Thymus (tissue), 11 donors: ENCODE data around the gene ANKIB1. TPM values are rescaled to one million over a fixed set of nuclear protein-coding genes. Genes with fewer than 3 reads are reported as not detected.
"Not testable (repeated sequence)": the region's sequence is repeated elsewhere in the genome, so short reads cannot be mapped to it uniquely, and the experiment has no call there.

Experiments used
- DNase-seq, 9 donors: peaks; one replicate each; pipeline ENCODE4 v3.0.0-alpha.2; 2013; ENCODE audit warnings: low spot score in 9 of 9, low read depth in 6 of 9, missing footprints in 1 of 9
- H3K27ac ChIP-seq, 2 donors: one replicate each; pipeline ENCODE4 v1.5.1; 2013; ENCODE audit warnings: control low read depth in 1 of 2, low read depth in 1 of 2, low read length in 1 of 2, mild to moderate bottlenecking in 1 of 2, moderate library complexity in 1 of 2
- H3K27me3 ChIP-seq, 2 donors: one replicate each; pipeline ENCODE4 v1.5.1; 2013; ENCODE audit warnings: low read length in 1 of 2; ENCODE audit not compliant: control insufficient read depth in 2 of 2, insufficient read depth in 1 of 2
- H3K36me3 ChIP-seq, 2 donors: one replicate each; pipeline ENCODE4 v1.5.1; 2013; ENCODE audit warnings: low read length in 1 of 2, mild to moderate bottlenecking in 1 of 2, moderate library complexity in 1 of 2; ENCODE audit not compliant: control insufficient read depth in 2 of 2, insufficient read depth in 2 of 2
- H3K4me1 ChIP-seq, 2 donors: one replicate each; pipeline ENCODE4 v1.5.1; 2013; ENCODE audit warnings: low read length in 2 of 2; ENCODE audit not compliant: control insufficient read depth in 2 of 2, insufficient read depth in 2 of 2
- H3K4me3 ChIP-seq, 2 donors: one replicate each; pipeline ENCODE4 v1.5.1; 2013; ENCODE audit warnings: low read length in 2 of 2, control low read depth in 1 of 2, mild to moderate bottlenecking in 1 of 2
- H3K9me3 ChIP-seq, 2 donors: one replicate each; pipeline ENCODE4 v1.5.1; 2013; ENCODE audit warnings: low read length in 1 of 2, mild to moderate bottlenecking in 1 of 2; ENCODE audit not compliant: control insufficient read depth in 2 of 2, insufficient read depth in 1 of 2
- WGBS: extraction: QIAGEN DNeasy Blood & Tissue Kit; methylation state at CpG from one replicate; pipeline ENCODE4 v1.1.7; 2013; 5-methylcytosine and 5-hydroxymethylcytosine counted together
- polyA plus RNA-seq: library from polyadenylated mRNA; stranded (reverse); fragments of 200-250 nt; gene quantifications from one replicate; pipeline ENCODE4 v1.2.3, GENCODE V29; 2013
- total RNA-seq: library from RNA; stranded (reverse); fragments of 120-200 nt; gene quantifications from one replicate; pipeline ENCODE4 v1.2.4, GENCODE V29; 2013
- donor health status: healthy.

Gene ANKIB1
- total and polyA plus RNA-seq, 2 donors: 27.0 to 36.5 TPM

DNA sequence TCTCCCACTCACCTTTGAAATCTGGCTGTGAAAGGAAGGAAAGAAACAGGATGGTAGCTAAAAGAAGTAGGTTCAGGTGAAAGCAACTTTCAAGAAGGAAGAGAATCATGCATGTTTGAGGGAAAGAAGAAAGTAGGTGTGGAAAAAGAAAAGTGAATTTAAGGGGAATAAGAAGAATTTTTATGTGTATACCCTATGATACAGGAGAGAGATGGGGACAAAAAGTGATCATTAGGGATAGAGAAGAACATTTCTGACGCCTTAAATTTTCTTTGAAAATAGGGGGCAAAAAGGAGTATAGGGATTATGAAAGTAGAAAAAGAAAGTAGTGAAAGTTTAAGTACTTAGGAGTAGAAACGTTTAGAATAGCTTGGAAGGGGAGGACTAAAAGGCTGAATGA lies 15.2 kb upstream of the ANKIB1 start:
- WGBS: 97% methylated on average over 2 of the region's 2 CpGs
- H3K36me3 ChIP-seq: peaks cover 15 to 51% of the 10 kb centered on the region in 2 donors
- no peak for DNase-seq
- H3K27me3 ChIP-seq: no peaks in the 10 kb centered on the region
- H3K9me3 ChIP-seq: no peaks in the 10 kb centered on the region
- H3K4me1 ChIP-seq: no peaks in the 10 kb centered on the region
- no peak overlapping the region for H3K27ac ChIP-seq
- no peak overlapping the region for H3K4me3 ChIP-seq

DNA sequence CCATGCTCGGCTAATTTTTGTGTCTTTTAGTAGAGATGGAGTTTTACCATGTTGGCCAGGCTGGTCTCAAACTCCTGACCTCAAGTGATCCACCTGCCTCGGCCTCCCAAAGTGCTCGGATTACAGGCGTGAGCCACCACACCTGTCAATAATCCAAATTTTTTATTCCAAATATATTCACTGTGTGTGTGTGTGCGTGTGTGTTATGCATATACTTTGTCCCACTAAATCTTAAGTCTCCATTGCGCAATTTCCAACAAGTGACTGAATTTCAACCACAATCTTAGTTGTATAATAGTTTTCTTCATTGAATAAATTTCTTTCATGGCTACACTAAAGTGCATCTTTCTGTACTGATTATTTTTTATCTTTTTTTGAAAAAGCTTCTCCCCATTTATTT lies 2.8 kb upstream of the ANKIB1 start:
- no peaks in the 10 kb centered on the region for H3K9me3 ChIP-seq
- H3K27me3 ChIP-seq: no peaks in the 10 kb centered on the region
- DNase-seq: no peak
- no peak overlapping the region for H3K4me3 ChIP-seq
- peaks cover 2 to 27% of the 10 kb centered on the region in 2 donors for H3K36me3 ChIP-seq
- H3K4me1 ChIP-seq: peaks cover 7% of the 10 kb centered on the region in 2 donors
- WGBS: 97% methylated on average over 6 of the region's 6 CpGs
- no peak overlapping the region for H3K27ac ChIP-seq

DNA sequence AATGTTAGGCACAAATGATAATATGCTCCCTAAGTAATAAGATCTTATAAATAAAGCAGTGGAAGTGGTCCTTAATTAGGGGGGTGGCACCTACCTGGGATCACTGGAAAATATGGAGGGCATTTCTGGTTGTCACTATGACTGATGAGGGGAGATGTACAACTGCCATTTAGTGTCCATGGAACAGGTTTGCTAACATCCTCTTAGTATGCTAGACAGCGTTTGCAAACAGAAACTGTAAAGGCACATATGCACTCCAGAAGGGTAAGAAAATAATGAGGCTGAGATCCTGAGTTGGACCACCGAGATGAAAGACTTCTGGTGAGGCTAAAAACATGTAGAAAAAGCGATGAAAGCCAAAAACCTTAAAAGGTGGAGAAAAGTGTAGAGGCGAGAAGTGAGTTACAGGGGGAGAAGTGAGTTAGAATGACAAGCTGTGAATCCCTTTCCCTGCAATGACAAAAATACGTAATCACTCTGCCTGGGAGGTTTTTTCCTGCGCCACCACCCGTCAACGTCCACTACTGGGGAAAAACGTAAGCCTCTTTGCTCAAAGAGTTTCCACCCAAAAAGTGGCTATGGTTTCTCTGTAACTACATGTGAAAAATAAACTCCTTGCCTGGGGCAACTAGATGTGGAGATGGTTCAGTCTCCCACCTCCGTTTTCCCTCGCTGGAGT lies 827 bp upstream of the ANKIB1 start:
- H3K27ac ChIP-seq: peak overlapping the region; percentile 89 to 95
- no peaks in the 10 kb centered on the region for H3K27me3 ChIP-seq
- peak in 7 of 9 donors; percentile 3 to 42 (median 9) for DNase-seq
- H3K4me1 ChIP-seq: peaks cover 7 to 9% of the 10 kb centered on the region in 2 donors
- 2% methylated on average over 11 of the region's 11 CpGs for WGBS
- peak overlapping the region; percentile 86 to 94 for H3K4me3 ChIP-seq
- peaks cover 0 to 12% of the 10 kb centered on the region in 2 donors for H3K36me3 ChIP-seq
- H3K9me3 ChIP-seq: no peaks in the 10 kb centered on the region

DNA sequence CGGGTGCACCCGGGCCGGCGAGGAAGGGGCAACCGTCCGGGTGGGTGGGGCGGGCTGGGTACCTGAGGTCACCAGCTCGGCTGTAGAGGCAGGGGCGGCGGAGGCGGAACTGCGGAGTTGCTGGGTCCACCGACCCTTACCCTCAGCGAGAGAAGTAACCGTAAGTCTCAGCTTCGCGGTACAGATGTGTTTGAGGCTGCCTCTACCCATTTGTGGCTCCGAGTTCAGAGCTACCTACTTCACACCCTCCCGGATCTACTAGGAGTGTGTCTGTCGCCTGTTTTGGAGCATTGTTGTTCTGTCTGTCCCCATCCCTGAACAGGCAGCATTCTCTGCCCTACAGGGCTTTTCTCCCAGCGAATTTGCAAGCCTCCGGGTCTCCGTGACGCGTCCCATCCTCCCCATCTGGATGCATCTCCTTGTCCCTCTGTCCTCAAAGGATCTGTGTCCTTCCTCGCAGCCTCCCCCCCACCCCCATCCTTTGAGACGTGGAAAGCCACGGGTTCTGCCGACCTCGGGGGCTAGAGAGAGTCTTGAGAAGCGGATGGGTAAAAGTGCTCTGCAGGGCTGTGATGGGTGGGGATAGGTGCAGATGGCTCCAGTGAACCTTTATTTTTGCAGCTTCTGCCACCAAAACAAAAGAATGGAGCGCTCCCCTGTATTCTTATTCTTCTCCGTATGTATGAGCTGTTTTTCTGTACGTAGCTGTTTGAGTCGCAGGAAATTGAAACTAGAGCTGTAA lies 757 bp downstream of the ANKIB1 start:
- under 1% methylated on average over 35 of the region's 35 CpGs for WGBS
- peak overlapping the region; percentile 83 to 95 for H3K27ac ChIP-seq
- no peaks in the 10 kb centered on the region for H3K9me3 ChIP-seq
- H3K27me3 ChIP-seq: no peaks in the 10 kb centered on the region
- peak; percentile 23 to 70 (median 37) for DNase-seq
- peak overlapping the region; percentile 86 to 94 for H3K4me3 ChIP-seq
- H3K36me3 ChIP-seq: no peaks in the 10 kb centered on the region
- peaks cover 7 to 9% of the 10 kb centered on the region in 2 donors for H3K4me1 ChIP-seq

DNA sequence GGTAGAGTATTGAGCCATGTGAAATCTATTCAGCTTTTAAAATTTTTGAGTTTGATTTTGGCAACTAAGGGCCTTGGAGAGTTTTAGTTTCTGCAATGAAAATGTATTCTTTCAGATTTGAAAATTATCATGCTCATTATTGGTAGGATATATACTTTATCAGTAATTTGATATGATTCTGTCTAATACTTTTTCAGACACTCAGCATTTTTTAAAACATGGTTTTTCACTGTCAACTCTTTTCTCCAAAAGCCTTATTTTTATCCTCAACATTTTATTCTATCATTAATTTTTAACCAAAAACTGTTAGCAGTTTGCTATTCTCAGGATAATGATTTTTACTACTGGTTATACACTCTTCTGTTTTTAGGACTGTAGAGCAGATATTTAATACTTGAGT lies 4.8 kb downstream of the ANKIB1 start:
- H3K9me3 ChIP-seq: no peaks in the 10 kb centered on the region
- peaks cover 0 to 6% of the 10 kb centered on the region in 2 donors for H3K36me3 ChIP-seq
- H3K4me3 ChIP-seq: no peak overlapping the region
- DNase-seq: no peak
- no peaks in the 10 kb centered on the region for H3K27me3 ChIP-seq
- peaks cover 3 to 9% of the 10 kb centered on the region in 2 donors for H3K4me1 ChIP-seq
- H3K27ac ChIP-seq: no peak overlapping the region

DNA sequence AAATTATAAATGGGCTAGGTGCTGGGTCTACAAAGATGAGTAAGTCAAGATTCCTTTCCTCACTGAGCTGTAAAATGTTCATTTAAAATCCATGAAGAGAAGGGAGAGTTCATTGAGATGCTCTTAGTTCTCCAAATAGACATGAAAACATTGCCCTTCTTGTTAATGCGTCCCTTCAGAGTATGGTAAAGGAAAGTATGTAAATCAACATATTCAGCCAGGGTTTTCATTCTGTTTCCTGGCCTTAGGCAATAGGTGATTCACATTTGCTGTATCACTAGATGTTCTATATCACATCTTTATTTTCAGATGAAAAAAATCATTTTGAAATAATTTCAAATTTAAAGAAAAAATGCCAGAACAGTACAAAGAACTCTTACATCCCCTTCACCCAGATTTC lies 5.4 kb downstream of the ANKIB1 start:
- DNase-seq: no peak
- WGBS: 95% methylated on average over 1 of the region's 1 CpG
- H3K27me3 ChIP-seq: no peaks in the 10 kb centered on the region
- no peak overlapping the region for H3K27ac ChIP-seq
- no peaks in the 10 kb centered on the region for H3K9me3 ChIP-seq
- no peak overlapping the region for H3K4me3 ChIP-seq
- H3K36me3 ChIP-seq: peaks cover 0 to 6% of the 10 kb centered on the region in 2 donors
- peaks cover 3 to 9% of the 10 kb centered on the region in 2 donors for H3K4me1 ChIP-seq

DNA sequence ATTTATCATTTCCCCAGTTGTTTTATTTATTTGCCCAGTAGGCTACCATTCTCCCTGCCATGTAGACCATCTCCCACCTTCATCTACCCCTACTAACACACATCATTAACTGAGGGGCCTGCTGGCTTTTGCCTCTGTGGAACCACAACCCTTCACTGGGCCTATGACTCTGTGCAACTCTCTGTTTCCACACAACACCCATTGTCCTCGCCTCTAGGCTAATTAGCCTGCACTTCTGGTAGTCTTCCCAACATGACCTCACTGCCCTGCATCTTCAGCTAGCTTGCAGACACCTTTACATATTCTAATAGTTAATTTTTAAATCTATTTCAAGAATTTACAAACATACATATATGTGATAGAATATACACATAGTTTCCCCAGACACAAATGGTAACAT lies 7.5 kb downstream of the ANKIB1 start:
- H3K4me3 ChIP-seq: no peak overlapping the region
- DNase-seq: no peak
- 96% methylated on average over 1 of the region's 1 CpG for WGBS
- H3K27me3 ChIP-seq: no peaks in the 10 kb centered on the region
- no peaks in the 10 kb centered on the region for H3K9me3 ChIP-seq
- peaks cover 0 to 6% of the 10 kb centered on the region in 2 donors for H3K36me3 ChIP-seq
- H3K27ac ChIP-seq: no peak overlapping the region
- peaks cover 0 to 4% of the 10 kb centered on the region in 2 donors for H3K4me1 ChIP-seq

DNA sequence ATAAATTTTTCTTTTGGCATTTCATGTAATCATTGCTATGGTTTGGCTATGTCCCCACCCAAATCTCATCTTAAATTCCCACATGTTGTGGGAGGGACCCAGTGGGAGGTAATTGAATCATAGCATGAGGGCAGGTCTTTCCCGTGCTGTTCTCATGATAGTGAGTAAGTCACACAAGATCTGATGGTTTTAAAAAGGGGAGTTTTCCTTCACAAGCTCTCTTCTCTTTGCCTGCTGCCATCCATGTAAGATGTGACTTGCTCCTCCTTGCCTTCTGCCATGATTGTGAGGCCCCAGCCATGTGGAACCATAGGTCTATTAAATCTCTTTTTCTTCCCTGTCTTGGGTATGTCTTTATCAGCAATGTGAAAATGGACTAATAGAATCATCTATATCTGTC lies 9.0 kb downstream of the ANKIB1 start:
- not testable (repeated sequence) for H3K36me3 ChIP-seq, H3K27ac ChIP-seq, H3K9me3 ChIP-seq, H3K4me1 ChIP-seq, DNase-seq, H3K4me3 ChIP-seq, H3K27me3 ChIP-seq
- WGBS: 96% methylated on average over 1 of the region's 1 CpG

DNA sequence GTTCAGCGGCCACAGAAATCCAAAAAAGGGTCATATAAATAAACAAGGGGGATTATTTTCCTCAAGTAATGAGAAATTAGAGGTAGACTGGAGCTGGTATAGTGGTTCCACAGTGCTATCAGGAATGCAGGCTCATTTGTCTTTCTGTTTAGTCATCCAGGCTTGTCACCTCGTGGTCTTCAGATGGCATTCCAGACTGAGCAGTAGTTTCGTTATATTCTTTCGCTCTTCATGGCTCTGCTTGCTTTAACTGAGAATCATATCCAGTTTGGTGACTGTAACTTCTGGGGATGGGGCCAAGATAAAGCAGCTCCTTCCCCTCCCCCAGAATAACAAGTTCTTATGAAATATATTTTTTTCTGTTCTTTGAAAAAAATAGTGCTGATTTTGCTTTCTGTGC lies 9.5 kb downstream of the ANKIB1 start:
- no peak overlapping the region for H3K27ac ChIP-seq
- H3K4me1 ChIP-seq: peaks cover 0 to 4% of the 10 kb centered on the region in 2 donors
- H3K36me3 ChIP-seq: peaks cover 0 to 6% of the 10 kb centered on the region in 2 donors
- no peaks in the 10 kb centered on the region for H3K27me3 ChIP-seq
- no peaks in the 10 kb centered on the region for H3K9me3 ChIP-seq
- no peak for DNase-seq
- no peak overlapping the region for H3K4me3 ChIP-seq
- 94% methylated on average over 4 of the region's 4 CpGs for WGBS
